ENCODE measurements around the gene TRIM9.

DNA sequence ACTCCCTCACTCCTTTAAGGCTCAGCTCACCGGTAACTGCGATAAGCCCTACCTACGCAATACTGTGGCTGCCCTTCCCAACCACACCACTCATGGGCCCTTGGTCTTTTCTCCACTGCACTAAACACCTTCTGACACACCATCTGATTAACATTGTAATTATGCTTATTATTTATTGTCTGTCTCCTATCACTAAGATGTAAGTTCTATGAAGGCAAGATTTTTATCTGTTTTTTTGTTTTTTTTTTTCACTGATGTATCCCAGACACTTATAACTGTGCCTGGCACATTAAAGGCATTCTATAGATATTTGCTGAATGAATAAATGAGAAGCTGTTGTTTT is 116.4 kb downstream of the TRIM9 start:
- TF ChIP-seq, protein P1, sequence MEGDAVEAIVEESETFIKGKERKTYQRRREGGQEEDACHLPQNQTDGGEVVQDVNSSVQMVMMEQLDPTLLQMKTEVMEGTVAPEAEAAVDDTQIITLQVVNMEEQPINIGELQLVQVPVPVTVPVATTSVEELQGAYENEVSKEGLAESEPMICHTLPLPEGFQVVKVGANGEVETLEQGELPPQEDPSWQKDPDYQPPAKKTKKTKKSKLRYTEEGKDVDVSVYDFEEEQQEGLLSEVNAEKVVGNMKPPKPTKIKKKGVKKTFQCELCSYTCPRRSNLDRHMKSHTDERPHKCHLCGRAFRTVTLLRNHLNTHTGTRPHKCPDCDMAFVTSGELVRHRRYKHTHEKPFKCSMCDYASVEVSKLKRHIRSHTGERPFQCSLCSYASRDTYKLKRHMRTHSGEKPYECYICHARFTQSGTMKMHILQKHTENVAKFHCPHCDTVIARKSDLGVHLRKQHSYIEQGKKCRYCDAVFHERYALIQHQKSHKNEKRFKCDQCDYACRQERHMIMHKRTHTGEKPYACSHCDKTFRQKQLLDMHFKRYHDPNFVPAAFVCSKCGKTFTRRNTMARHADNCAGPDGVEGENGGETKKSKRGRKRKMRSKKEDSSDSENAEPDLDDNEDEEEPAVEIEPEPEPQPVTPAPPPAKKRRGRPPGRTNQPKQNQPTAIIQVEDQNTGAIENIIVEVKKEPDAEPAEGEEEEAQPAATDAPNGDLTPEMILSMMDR (IDR thresholded peaks at IDR 0.05) = no peak
- no peak for TF ChIP-seq POLR2A (IDR thresholded peaks at IDR 0.05)

All from vagina (tissue), 2 donors.